HG02973 (cell line): ENCODE data around the gene PRIMPOL.
"Not testable (repeated sequence)": the region's sequence is repeated elsewhere in the genome, so short reads cannot be mapped to it uniquely, and the experiment has no call there.

Experiments used
- ATAC-seq: cut with Tn5 transposase; IDR thresholded peaks from one replicate; pipeline ENCODE4 v1.9.1; 2021; ENCODE audit warnings: moderate library complexity; ENCODE audit not compliant: unreplicated experiment

Gene PRIMPOL, protein sequence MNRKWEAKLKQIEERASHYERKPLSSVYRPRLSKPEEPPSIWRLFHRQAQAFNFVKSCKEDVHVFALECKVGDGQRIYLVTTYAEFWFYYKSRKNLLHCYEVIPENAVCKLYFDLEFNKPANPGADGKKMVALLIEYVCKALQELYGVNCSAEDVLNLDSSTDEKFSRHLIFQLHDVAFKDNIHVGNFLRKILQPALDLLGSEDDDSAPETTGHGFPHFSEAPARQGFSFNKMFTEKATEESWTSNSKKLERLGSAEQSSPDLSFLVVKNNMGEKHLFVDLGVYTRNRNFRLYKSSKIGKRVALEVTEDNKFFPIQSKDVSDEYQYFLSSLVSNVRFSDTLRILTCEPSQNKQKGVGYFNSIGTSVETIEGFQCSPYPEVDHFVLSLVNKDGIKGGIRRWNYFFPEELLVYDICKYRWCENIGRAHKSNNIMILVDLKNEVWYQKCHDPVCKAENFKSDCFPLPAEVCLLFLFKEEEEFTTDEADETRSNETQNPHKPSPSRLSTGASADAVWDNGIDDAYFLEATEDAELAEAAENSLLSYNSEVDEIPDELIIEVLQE

DNA sequence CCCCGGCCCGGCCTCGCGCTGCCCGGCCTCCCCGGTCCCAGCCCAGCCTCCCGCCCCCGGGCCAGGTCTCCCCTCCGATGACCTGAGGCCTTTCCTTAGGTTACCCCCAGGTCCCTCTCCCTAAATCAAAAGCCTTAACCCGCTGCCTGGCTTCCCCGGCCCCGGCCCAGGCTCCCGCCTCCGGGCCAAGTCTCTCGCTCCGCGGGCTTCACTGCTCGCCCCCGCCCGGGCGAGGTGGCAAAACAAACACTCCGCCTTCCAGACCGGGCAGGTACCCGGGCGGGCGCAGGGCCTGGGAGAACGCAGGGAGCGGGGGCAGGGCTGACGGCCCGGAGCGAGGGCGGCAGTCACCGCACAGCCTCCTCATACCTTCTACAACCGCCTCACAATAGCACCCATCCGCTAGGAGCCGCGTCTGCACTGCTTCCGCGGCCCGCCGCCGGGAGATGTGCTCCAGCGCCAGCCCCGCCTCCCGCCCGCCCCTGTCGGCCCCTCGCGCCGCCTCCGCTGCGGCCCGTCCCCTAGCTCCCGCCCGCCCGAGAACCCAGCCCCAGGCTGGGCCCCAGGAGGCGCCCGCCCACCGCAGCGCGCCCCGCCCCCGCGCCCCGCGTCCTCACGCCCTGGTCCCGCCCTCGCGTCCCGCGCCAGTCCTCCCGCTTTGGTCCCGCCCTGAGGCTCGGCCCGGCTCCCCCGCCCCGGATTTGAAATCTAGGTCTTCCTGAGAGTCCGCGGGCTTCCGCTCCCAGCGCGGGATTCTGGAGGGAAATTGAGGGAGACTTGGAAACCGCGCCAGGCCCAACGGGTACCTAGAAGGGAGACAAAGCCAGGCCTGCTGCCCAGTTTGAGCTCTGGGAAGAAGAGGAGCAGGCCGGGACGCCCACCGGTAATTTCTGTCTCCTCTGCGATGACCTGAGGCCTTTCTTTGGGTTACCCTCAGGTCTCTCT, at the start of gene PRIMPOL, which contains the start of gene CASP3:
Gene PRIMPOL, plus strand, starts transcription at position 713 of the 945 bp plus-strand sequence. CDS start 7,403 bp downstream, outside the sequence.
Gene CASP3, minus strand, starts transcription at position 422 of the 945 bp plus-strand sequence. CDS start 10,994 bp downstream, outside the sequence.
- peak; percentile 83 for ATAC-seq

- not testable (repeated sequence) for ATAC-seq
Measured at GRCh38 chr4:184600982-184601381, 48.6 kb upstream of the PRIMPOL start.

DNA sequence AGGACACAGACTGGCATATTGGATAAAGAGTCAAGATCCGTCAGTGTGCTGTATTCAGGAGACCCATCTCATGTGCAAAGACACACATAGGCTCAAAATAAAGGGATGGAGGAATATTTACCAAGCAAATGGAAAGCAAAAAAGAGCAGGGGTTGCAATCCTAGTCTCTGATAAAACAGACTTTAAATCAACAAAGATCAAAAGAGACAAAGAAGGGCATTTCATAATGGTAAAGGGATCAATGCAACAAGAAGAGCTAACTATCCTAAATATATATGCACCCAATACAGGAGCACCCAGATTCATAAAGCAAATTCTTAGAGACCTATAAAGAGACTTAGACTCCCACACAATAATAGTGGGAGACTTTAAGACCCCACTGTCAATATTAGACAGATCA, 46.7 kb upstream of the PRIMPOL start:
- not testable (repeated sequence) for ATAC-seq

GRCh38 chr4:184607429-184607828, 42.1 kb upstream of the PRIMPOL start:
- not testable (repeated sequence) for ATAC-seq

DNA sequence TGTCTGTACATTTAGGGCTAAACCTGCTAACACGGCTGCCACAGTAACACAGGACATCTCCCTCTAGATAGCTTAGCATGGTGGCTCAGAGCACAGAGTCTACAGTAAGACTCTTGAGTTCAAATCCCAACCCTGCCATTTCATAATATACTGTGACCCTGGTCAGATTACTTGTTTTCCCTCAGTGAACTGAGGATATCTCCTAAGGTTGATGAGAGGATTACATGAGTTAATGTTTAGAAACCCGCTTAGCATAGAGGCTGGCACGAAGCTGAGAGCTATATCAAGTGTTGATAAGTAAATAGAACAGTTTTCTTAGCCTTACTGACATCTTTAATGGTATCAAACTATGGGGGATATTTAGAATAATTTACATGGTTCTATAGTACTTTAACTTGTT, 37.5 kb upstream of the PRIMPOL start:
- ATAC-seq = no peak

GRCh38 chr4:184613405-184613804, 36.1 kb upstream of the PRIMPOL start:
- no peak for ATAC-seq

- no peak for ATAC-seq
Measured at GRCh38 chr4:184614509-184614908, 35.0 kb upstream of the PRIMPOL start.

- ATAC-seq = not testable (repeated sequence)
Measured at GRCh38 chr4:184616168-184616567, 33.4 kb upstream of the PRIMPOL start.

DNA sequence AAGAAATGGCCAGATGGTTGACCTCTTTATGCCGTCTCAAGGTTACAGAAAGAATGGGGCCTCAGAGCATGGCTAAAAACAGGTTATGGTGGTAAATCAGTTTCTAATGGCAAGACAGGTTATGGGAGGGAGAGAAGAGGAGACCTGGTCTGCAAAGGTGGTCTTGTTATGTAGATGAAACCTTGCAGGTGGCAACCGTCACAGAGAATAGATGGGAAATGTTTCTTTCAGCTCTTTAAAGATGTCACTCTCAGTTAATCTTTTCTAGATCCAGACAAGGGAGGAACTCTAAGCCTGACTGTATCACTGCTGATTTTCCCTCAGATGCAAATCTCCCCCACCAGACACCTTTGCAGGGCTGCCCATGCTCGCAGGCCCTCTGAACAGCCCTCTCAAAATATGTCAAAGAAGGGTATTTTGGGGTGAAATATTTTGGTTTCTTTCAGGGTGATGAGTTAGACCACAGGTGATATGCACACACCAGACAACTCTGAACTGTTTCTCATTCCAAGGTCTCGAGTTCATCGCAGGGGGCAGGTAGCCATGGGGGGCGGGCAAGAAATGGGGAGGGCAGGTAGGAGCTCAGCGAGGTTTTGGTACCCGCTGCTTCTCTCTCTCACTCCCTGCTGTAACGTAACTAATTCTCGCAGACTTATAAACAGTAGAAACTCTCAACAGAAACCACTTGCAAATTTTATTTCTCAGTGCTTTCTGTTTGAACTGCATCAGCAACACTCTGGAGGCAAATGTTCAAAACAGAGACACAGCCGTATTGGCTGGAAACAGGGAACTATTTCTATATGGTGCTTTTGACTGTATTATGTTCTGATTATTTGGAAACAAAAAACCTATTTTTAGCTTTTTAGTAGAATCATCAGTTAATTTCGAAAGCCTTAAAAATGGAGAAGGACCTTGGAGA, 32.6 kb upstream of the PRIMPOL start:
- peak; percentile 84 for ATAC-seq

DNA sequence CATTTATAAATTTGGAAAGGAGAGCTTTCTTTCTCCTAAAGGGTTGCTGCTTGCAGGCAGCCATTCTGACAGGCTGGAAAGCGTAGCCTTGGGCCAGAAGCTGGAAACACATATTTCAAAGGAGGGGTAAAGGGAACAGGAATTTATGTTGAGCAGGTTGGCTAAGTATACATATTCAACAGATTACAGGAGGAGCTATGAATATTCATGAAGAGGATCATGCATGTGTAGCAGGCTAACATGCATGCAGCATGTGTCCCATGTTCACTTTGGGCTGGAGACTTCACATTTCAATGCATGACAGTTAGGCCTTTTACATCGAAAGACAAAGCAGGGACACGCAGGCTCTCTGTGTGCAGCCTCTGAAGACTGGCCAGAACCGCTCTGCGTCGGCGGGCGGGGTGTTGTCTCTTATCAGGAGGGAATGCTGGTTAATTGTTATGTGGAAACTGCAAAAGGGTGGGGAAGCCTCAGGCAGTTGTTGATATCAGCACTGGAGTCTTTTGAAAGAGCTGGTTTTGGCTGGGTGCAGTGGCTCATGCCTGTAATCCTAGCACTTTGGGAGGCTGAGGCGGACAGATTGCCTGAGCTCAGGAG, 31.8 kb upstream of the PRIMPOL start:
- no peak for ATAC-seq

DNA sequence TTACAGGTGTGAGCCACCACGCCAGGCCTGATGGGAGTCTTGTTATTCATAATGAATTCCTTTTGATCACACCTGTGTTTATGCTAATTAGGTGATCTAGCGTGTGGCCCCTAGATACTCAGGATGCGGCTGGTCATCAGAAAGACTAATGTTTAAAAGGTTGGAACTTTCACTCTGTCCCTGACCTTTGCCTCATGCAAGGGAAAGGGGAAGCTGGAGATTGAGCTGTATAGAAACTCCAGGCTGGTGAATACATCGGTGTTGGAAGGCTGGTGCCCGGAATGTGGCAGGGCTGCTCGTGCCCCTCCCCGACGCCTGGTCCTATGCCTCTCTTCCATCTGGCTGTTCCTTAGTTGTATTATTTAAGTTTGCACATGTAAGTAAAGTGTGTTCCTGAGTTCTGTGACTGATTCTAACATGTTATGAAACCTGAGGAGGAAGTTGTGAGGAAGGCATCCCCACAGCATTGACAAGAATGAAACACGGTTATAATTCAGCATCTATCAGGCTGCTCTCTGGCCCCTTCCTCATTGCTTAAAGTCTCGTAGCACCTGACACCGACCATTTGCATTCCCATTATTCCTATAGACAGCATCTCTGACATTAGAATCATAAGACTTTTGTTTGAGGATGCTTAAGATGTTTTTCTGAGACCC, 29.2 kb upstream of the PRIMPOL start:
- ATAC-seq = no peak

GRCh38 chr4:184621518-184621917, 28.0 kb upstream of the PRIMPOL start:
- ATAC-seq = no peak

DNA sequence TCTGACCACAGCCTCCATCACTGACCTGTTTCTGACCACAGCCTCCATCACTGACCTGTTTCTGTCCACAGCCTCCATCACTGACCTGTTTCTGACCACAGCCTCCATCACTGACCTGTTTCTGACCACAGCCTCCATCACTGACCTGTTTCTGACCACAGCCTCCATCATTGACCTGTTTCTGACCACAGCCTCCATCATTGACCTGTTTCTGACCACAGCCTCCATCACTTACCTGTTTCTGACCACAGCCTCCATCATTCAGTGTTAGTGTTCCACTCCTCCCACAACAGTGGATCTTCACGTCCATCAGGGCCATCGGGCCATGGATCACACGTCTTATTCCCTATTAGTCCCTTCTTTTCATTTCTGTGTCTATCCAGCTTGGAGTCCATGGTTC, 25.0 kb upstream of the PRIMPOL start:
- ATAC-seq = not testable (repeated sequence)

- no peak for ATAC-seq
Measured at GRCh38 chr4:184624972-184625554, 24.5 kb upstream of the PRIMPOL start.

DNA sequence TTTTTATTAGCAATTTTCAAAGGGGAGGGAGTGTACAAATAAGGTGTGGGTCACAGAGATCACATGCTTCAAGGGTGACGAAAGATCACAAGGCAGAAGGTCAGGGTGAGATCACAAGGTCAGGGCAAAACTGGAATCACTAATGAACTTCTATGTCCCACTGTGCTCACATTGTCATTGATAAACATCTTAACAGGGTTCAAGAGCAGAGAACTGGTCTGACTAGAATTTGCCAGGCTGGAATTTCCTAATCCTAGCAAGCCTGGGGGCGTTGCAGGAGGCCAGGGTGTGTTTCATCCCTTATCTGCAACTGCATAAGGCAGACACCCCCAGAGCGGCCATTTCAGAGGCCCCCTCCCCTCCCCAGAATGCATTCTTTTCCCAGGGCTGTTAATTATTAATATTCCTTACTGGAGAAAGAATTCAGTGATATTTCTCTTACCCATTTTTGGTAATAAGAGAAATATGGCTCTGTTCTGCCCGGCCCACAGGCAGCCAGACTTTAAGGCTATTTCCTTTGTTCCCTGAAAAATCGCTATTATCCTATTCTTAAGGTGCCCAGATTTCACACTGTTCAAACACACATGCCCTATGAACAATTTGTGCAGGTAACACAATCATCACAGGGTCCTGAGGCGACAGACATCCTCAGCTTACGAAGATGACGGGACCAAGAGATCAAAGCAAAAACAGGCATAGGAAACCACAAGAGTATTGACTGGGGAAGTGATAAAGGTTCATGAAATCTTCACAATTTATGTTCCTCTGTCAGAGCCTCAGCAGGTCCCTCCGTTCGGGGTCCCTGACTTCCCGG, 23.5 kb upstream of the PRIMPOL start:
- ATAC-seq = not testable (repeated sequence)

GRCh38 chr4:184628103-184628502, 21.4 kb upstream of the PRIMPOL start:
- ATAC-seq = no peak

GRCh38 chr4:184632842-184633241, 16.7 kb upstream of the PRIMPOL start:
- no peak for ATAC-seq

DNA sequence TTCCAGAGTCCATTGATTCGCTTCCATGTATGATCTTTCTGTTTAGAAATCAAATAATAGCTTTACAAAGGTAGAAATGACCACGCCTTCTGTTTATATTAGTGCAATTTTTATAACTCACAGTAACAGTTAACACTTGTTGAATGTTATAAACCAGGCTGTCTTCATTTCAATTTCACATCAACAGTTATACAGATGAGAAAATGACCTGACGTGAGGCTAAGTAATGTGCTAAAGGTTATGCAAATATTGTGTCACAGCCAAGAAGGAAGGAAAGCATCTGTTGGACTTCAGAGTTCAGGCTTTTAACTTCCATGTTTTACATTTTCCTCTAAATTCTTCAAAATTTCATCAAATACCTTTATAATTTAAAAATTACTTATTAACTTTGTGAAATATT, 14.2 kb upstream of the PRIMPOL start:
- ATAC-seq = no peak
